Dendritic cell treated with granulocyte-macrophage colony-stimulating factor and Interleukin-4, amounts not matched to agents 40 ng/mL and 50 ng/mL, for 4 days (primary cell): ENCODE measurements around the gene ADSS1.

Source experiments
- H3K27ac Mint-ChIP-seq: one replicate; pipeline ENCODE4 v1.8.0; 2022; ENCODE audit warnings: mild to moderate bottlenecking, mixed read lengths
- H3K27me3 Mint-ChIP-seq: one replicate; pipeline ENCODE4 v1.8.0; 2022; ENCODE audit warnings: mild to moderate bottlenecking, mixed read lengths
- H3K36me3 Mint-ChIP-seq: one replicate; pipeline ENCODE4 v1.8.0; 2022; ENCODE audit warnings: low read depth, mixed read lengths
- H3K4me1 Mint-ChIP-seq: one replicate; pipeline ENCODE4 v1.8.0; 2022; ENCODE audit warnings: low read depth, mixed read lengths
- H3K4me3 Mint-ChIP-seq: one replicate; pipeline ENCODE4 v1.8.0; 2022; ENCODE audit warnings: mild to moderate bottlenecking, moderate library complexity, mixed read lengths
- H3K9me3 Mint-ChIP-seq: one replicate; pipeline ENCODE4 v1.8.0; 2022; ENCODE audit warnings: mixed read lengths
- intact Hi-C: fragments of 100-400 bp; cut with micrococcal nuclease; formaldehyde crosslinking; loops from one replicate; pipeline ENCODE4 v1.15.0; 2022

Gene ADSS1

GRCh38 chr14:104754213-104754851 lies 30.3 kb downstream of the ADSS1 start:
- intact Hi-C loops, result loop anchor here (5.0 kb wide), 1 partner anchor 268 kb away; the partner anchor contains the start of gene CDCA4
- Mint-ChIP-seq H3K9me3 (no peaks in the 10 kb centered on the region), H3K4me3 (peak overlapping the region; percentile 98), H3K36me3 (peaks cover 63% of the 10 kb centered on the region), H3K4me1 (peaks cover 20% of the 10 kb centered on the region), H3K27me3 (no peaks in the 10 kb centered on the region), H3K27ac (peak overlapping the region; percentile 97)

- no peak overlapping the region for H3K4me3 Mint-ChIP-seq
Observed at GRCh38 chr14:104755621-104756020, 31.6 kb downstream of the ADSS1 start.

GRCh38 chr14:104756477-104757237 lies 32.6 kb downstream of the ADSS1 start:
- no peaks in the 10 kb centered on the region for H3K9me3 Mint-ChIP-seq
- H3K27ac Mint-ChIP-seq, result no peak overlapping the region
- intact Hi-C loops, result no loop called here
- H3K36me3 Mint-ChIP-seq, result peaks cover 86% of the 10 kb centered on the region
- no peaks in the 10 kb centered on the region for H3K27me3 Mint-ChIP-seq
- H3K4me1 Mint-ChIP-seq, result peaks cover 20% of the 10 kb centered on the region
- no peak overlapping the region for H3K4me3 Mint-ChIP-seq

More at GRCh38 chr14:104755621-104756020, 31.6 kb downstream of the ADSS1 start:
- Mint-ChIP-seq H3K4me1 (peaks cover 20% of the 10 kb centered on the region), H3K27me3 (no peaks in the 10 kb centered on the region), H3K36me3 (peaks cover 76% of the 10 kb centered on the region), H3K9me3 (no peaks in the 10 kb centered on the region), H3K27ac (no peak overlapping the region)
- intact Hi-C loops, result no loop called here

GRCh38 chr14:104757238-104757585 lies 33.2 kb downstream of the ADSS1 start:
- Mint-ChIP-seq H3K36me3 (peaks cover 91% of the 10 kb centered on the region), H3K27ac (no peak overlapping the region), H3K4me3 (no peak overlapping the region), H3K27me3 (no peaks in the 10 kb centered on the region), H3K9me3 (no peaks in the 10 kb centered on the region), H3K4me1 (peaks cover 20% of the 10 kb centered on the region)
- intact Hi-C loops, result no loop called here

GRCh38 chr14:104757681-104758392 lies 33.8 kb downstream of the ADSS1 start:
- intact Hi-C loops, result no loop called here
- peaks cover 20% of the 10 kb centered on the region for H3K4me1 Mint-ChIP-seq
- H3K27me3 Mint-ChIP-seq, result no peaks in the 10 kb centered on the region
- H3K4me3 Mint-ChIP-seq, result no peak overlapping the region
- no peaks in the 10 kb centered on the region for H3K9me3 Mint-ChIP-seq
- peaks cover 94% of the 10 kb centered on the region for H3K36me3 Mint-ChIP-seq
- H3K27ac Mint-ChIP-seq, result no peak overlapping the region

- H3K4me1 Mint-ChIP-seq, result peaks cover 12% of the 10 kb centered on the region
- intact Hi-C loops, result no loop called here
- peaks cover 80% of the 10 kb centered on the region for H3K36me3 Mint-ChIP-seq
- no peaks in the 10 kb centered on the region for H3K27me3 Mint-ChIP-seq
- H3K4me3 Mint-ChIP-seq, result no peak overlapping the region
- no peak overlapping the region for H3K27ac Mint-ChIP-seq
- H3K9me3 Mint-ChIP-seq, result no peaks in the 10 kb centered on the region
Observed at GRCh38 chr14:104758981-104759969, 35.2 kb downstream of the ADSS1 start.

- no peak overlapping the region for H3K27ac Mint-ChIP-seq
- peaks cover 35% of the 10 kb centered on the region for H3K36me3 Mint-ChIP-seq
- no peaks in the 10 kb centered on the region for H3K27me3 Mint-ChIP-seq
- H3K4me3 Mint-ChIP-seq, result no peak overlapping the region
- H3K4me1 Mint-ChIP-seq, result peaks cover 19% of the 10 kb centered on the region
- intact Hi-C loops, result no loop called here
- H3K9me3 Mint-ChIP-seq, result no peaks in the 10 kb centered on the region
Observed at GRCh38 chr14:104765517-104765916, 41.5 kb downstream of the ADSS1 start.

- no peak overlapping the region for H3K4me3 Mint-ChIP-seq
- peaks cover 27% of the 10 kb centered on the region for H3K4me1 Mint-ChIP-seq
- H3K36me3 Mint-ChIP-seq, result peaks cover 35% of the 10 kb centered on the region
- H3K27me3 Mint-ChIP-seq, result no peaks in the 10 kb centered on the region
- peaks cover 4% of the 10 kb centered on the region for H3K9me3 Mint-ChIP-seq
- intact Hi-C loops, result no loop called here
- no peak overlapping the region for H3K27ac Mint-ChIP-seq
Observed at GRCh38 chr14:104766256-104766862, 42.3 kb downstream of the ADSS1 start.

GRCh38 chr14:104766863-104767633 lies 43.0 kb downstream of the ADSS1 start:
- Mint-ChIP-seq H3K9me3 (peaks cover 6% of the 10 kb centered on the region), H3K4me1 (peaks cover 27% of the 10 kb centered on the region), H3K4me3 (no peak overlapping the region), H3K36me3 (peaks cover 36% of the 10 kb centered on the region), H3K27me3 (no peaks in the 10 kb centered on the region), H3K27ac (no peak overlapping the region)
- intact Hi-C loops, result no loop called here

GRCh38 chr14:104767634-104767918 lies 43.5 kb downstream of the ADSS1 start:
- no peak overlapping the region for H3K27ac Mint-ChIP-seq

GRCh38 chr14:104768437-104769323 lies 44.7 kb downstream of the ADSS1 start:
- intact Hi-C loops, result loop anchor here (1.0 kb wide), 1 partner anchor 58 kb away; no protein-coding TSS in a partner anchor
- Mint-ChIP-seq H3K36me3 (peaks cover 46% of the 10 kb centered on the region), H3K4me3 (no peak overlapping the region), H3K27ac (no peak overlapping the region), H3K9me3 (peaks cover 6% of the 10 kb centered on the region), H3K4me1 (peaks cover 27% of the 10 kb centered on the region), H3K27me3 (no peaks in the 10 kb centered on the region)

More at GRCh38 chr14:104767634-104767918, 43.5 kb downstream of the ADSS1 start:
- Mint-ChIP-seq H3K27me3 (no peaks in the 10 kb centered on the region), H3K4me3 (no peak overlapping the region), H3K4me1 (peaks cover 27% of the 10 kb centered on the region), H3K36me3 (peaks cover 36% of the 10 kb centered on the region), H3K9me3 (peaks cover 6% of the 10 kb centered on the region)
- intact Hi-C loops, result no loop called here
